ENCODE measurements around the gene TSHR.
A peak's percentile ranks its signal among the peaks of the same experiment; 100 is the strongest.

Gene TSHR

GRCh38 chr14:81085596-81085995 lies 130.2 kb downstream of the TSHR start:
- TF ChIP-seq, protein P1, sequence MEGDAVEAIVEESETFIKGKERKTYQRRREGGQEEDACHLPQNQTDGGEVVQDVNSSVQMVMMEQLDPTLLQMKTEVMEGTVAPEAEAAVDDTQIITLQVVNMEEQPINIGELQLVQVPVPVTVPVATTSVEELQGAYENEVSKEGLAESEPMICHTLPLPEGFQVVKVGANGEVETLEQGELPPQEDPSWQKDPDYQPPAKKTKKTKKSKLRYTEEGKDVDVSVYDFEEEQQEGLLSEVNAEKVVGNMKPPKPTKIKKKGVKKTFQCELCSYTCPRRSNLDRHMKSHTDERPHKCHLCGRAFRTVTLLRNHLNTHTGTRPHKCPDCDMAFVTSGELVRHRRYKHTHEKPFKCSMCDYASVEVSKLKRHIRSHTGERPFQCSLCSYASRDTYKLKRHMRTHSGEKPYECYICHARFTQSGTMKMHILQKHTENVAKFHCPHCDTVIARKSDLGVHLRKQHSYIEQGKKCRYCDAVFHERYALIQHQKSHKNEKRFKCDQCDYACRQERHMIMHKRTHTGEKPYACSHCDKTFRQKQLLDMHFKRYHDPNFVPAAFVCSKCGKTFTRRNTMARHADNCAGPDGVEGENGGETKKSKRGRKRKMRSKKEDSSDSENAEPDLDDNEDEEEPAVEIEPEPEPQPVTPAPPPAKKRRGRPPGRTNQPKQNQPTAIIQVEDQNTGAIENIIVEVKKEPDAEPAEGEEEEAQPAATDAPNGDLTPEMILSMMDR (conservative IDR thresholded peaks at IDR 0.05; ENCODE audit: control insufficient read depth, insufficient read depth, low read depth, low read length), result no peak
- DNase-seq (ENCODE audit: low read depth), result no peak
- H3K4me3 ChIP-seq (ENCODE audit: control insufficient read depth, low read depth, low read length), result no peak overlapping the region

DNA sequence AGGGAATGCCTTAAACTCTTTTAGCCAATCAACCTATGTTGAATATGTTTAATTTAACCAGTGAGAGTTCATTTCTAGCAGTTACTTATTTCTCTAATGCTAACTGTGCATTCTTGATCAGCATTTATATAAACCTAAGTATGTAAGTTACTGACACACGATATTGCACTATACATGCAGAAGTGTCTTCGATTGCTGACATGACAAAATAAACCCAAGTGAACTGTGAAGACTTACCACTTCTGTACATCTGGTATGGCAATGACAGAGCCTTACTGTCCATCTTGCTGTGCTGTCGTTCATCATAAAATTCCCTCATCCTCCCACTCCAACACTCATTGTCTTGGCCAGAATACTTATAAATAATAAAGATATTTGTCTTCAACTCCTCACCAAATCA lies 131.8 kb downstream of the TSHR start:
- DNase-seq (ENCODE audit: low read depth), result no peak
- H3K4me3 ChIP-seq (ENCODE audit: control insufficient read depth, low read depth, low read length), result no peak overlapping the region
- TF ChIP-seq, protein P1 (conservative IDR thresholded peaks at IDR 0.05; ENCODE audit: control insufficient read depth, insufficient read depth, low read depth, low read length), result no peak

GRCh38 chr14:81091139-81091538 lies 135.7 kb downstream of the TSHR start:
- no peak for DNase-seq (ENCODE audit: low read depth)
- TF ChIP-seq, protein P1 (conservative IDR thresholded peaks at IDR 0.05; ENCODE audit: control insufficient read depth, insufficient read depth, low read depth, low read length), result no peak
- no peak overlapping the region for H3K4me3 ChIP-seq (ENCODE audit: control insufficient read depth, low read depth, low read length)

DNA sequence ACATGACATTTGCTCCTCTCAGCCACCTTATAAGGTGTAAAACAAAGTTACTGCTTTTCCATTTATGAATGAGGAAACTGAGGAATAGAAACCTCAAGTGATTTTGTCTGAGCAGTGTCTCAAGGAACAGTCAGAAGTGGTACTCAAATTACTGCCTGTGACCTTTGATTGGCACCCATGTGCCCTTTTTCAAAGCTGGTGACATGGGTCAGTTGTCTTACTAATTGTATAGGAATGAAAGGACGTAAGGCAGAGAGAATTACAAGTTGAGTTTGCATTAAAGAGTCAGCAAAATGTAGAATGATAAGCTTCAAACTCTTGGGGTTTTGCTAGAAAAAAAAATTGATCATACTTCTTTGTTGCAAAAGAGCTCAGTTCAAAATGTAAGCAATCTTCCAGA lies 136.2 kb downstream of the TSHR start:
- TF ChIP-seq, protein P1 (conservative IDR thresholded peaks at IDR 0.05; ENCODE audit: control insufficient read depth, insufficient read depth, low read depth, low read length), result no peak
- H3K4me3 ChIP-seq (ENCODE audit: control insufficient read depth, low read depth, low read length), result no peak overlapping the region
- DNase-seq (ENCODE audit: low read depth), result no peak

- TF ChIP-seq, protein P1 (conservative IDR thresholded peaks at IDR 0.05; ENCODE audit: control insufficient read depth, insufficient read depth, low read depth, low read length), result no peak
These were observed 138.2 kb downstream of the TSHR start for GRCh38 chr14:81093651-81094050.

DNA sequence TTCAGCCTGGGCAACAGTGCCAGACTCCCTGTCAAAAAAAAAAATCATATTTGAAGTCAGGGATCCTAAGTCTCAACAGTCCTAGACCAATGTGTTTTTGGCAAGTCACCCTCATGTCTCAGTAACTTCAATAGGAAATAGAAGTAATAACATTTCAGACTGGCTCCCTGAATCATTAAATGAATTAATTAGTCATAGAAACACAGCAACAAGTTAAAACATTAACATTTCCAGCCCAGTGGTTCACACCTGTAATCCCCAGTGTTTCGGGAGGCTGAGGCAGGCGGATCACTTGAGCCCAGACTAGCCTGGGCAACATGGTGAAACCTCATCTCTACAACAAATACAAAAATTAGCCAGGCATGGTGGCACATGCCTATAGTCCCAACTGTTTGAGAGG lies 140.1 kb downstream of the TSHR start:
- DNase-seq (ENCODE audit: low read depth), result no peak
- H3K4me3 ChIP-seq (ENCODE audit: control insufficient read depth, low read depth, low read length), result no peak overlapping the region
- TF ChIP-seq, protein P1 (conservative IDR thresholded peaks at IDR 0.05; ENCODE audit: control insufficient read depth, insufficient read depth, low read depth, low read length), result no peak

More at GRCh38 chr14:81093651-81094050, 138.2 kb downstream of the TSHR start:
- DNase-seq (ENCODE audit: low read depth), result no peak
- H3K4me3 ChIP-seq (ENCODE audit: control insufficient read depth, low read depth, low read length), result no peak overlapping the region

DNA sequence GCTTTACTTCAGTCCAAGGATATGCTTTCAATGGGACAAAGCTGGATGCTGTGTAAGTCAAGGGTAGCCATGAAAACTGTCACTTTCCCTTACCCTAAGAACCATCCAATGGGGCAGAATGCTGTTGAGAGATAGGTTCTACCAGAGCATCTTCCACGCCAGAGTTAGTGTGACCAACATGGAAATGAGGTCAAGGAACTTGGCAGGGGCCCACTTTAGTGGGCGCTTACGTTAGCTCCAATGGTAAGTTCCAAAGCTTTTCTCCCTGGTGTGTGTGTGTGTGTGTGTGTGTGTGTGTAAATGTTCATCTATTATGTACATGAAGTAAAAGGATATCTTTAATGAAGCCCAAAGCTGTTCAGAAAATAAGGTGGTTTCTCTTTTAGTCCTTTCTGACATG lies 141.2 kb downstream of the TSHR start:
- no peak overlapping the region for H3K4me3 ChIP-seq (ENCODE audit: control insufficient read depth, low read depth, low read length)
- TF ChIP-seq, protein P1 (conservative IDR thresholded peaks at IDR 0.05; ENCODE audit: control insufficient read depth, insufficient read depth, low read depth, low read length), result no peak
- DNase-seq (ENCODE audit: low read depth), result peak; percentile 1
